ENCODE results near the gene RPS29. TPM values are rescaled to one million over a fixed set of nuclear protein-coding genes. Genes with fewer than 3 reads are reported as not detected.
"Not testable (repeated sequence)": the region's sequence is repeated elsewhere in the genome, so short reads cannot be mapped to it uniquely, and the experiment has no call there.

RPS29 gene
- total RNA-seq, 2 experiments from 2014 or later: 3,356 to 3,996 TPM

GRCh38 chr14:49593016-49593415 lies 6.8 kb upstream of the RPS29 start:
- Mint-ChIP-seq H3K36me3 (ENCODE audit: low read depth) (peaks cover 4% of the 10 kb centered on the region), H3K27me3 (no peaks in the 10 kb centered on the region), H3K4me3 (no peak overlapping the region), H3K9me3 (no peaks in the 10 kb centered on the region), H3K27ac (no peak overlapping the region), H3K4me1 (ENCODE audit: low read depth) (peaks cover 14% of the 10 kb centered on the region)
- ATAC-seq (ENCODE audit: poor library complexity): no peak
- H3K27me3 ChIP-seq (ENCODE audit: control insufficient read depth in 1 of 2, insufficient read depth in 2 of 2, low read length in 2 of 2): no peaks in the 10 kb centered on the region
- no peaks in the 10 kb centered on the region for H3K9me3 ChIP-seq (ENCODE audit: control insufficient read depth in 1 of 2, insufficient read depth in 1 of 2, low read length in 2 of 2)
- no peak overlapping the region for H3K4me3 ChIP-seq (ENCODE audit: low read length)
- TF ChIP-seq CTCF (IDR thresholded peaks at IDR 0.05): no peak
- peaks cover 9% of the 10 kb centered on the region for H3K4me1 ChIP-seq (ENCODE audit: insufficient read depth, low read length)
- intact Hi-C loops (cut with DNase I, micrococcal nuclease): no loop called here
- no peaks in the 10 kb centered on the region for H3K36me3 ChIP-seq (ENCODE audit: insufficient read depth, low read length)
- POLR2A ChIA-PET: no interaction called here
- H3K27ac ChIP-seq (ENCODE audit: low read depth in 1 of 2, low read length in 2 of 2): no peak overlapping the region
- CTCF ChIA-PET: interaction anchor here (1.5 kb wide), 1 partner anchor 41 kb away, joined by 5 read pairs; no protein-coding TSS in a partner anchor
- DNase-seq: no peak

GRCh38 chr14:49589387-49589786 lies 3.2 kb upstream of the RPS29 start:
- no peak for TF ChIP-seq CTCF (IDR thresholded peaks at IDR 0.05)
- ChIA-PET POLR2A (no interaction called here), CTCF (no interaction called here)
- H3K4me3 Mint-ChIP-seq: no peak overlapping the region
- Histone ChIP-seq H3K4me1 (ENCODE audit: insufficient read depth, low read length) (peaks cover 10% of the 10 kb centered on the region), H3K27ac (ENCODE audit: low read depth in 1 of 2, low read length in 2 of 2) (no peak overlapping the region), H3K36me3 (ENCODE audit: insufficient read depth, low read length) (peaks cover 1% of the 10 kb centered on the region), H3K9me3 (ENCODE audit: control insufficient read depth in 1 of 2, insufficient read depth in 1 of 2, low read length in 2 of 2) (no peaks in the 10 kb centered on the region), H3K27me3 (ENCODE audit: control insufficient read depth in 1 of 2, insufficient read depth in 2 of 2, low read length in 2 of 2) (no peaks in the 10 kb centered on the region), H3K4me3 (ENCODE audit: low read length) (no peak overlapping the region)
- peaks cover 10% of the 10 kb centered on the region for H3K27me3 Mint-ChIP-seq
- DNase-seq (no peak), ATAC-seq (ENCODE audit: poor library complexity) (no peak)
- peak overlapping the region; percentile 33 for H3K27ac Mint-ChIP-seq
- no peaks in the 10 kb centered on the region for H3K9me3 Mint-ChIP-seq
- intact Hi-C loops (cut with DNase I, micrococcal nuclease): loop anchor here in 1 of 2 experiments (5.0 to 10.0 kb wide), 3 partner anchors 103 to 725 kb away; partner anchors contain the start of genes DMAC2L, KLHDC1 and L2HGDH
- peaks cover 19% of the 10 kb centered on the region for H3K4me1 Mint-ChIP-seq (ENCODE audit: low read depth)
- H3K36me3 Mint-ChIP-seq (ENCODE audit: low read depth): peaks cover 28% of the 10 kb centered on the region

GRCh38 chr14:49586673-49587460 lies 687 bp upstream of the RPS29 start:
- H3K4me3 ChIP-seq (ENCODE audit: low read length): peak overlapping the region; percentile 89
- H3K27me3 ChIP-seq (ENCODE audit: control insufficient read depth in 1 of 2, insufficient read depth in 2 of 2, low read length in 2 of 2): no peaks in the 10 kb centered on the region
- H3K4me1 ChIP-seq (ENCODE audit: insufficient read depth, low read length): peaks cover 26% of the 10 kb centered on the region
- intact Hi-C loops (cut with DNase I, micrococcal nuclease): loop anchor here (1.0 to 10.0 kb wide), 7 partner anchors 11 to 728 kb away; partner anchors contain the start of genes DMAC2L (in 1 of the 2), DNAAF2 (in 1 of the 2), KLHDC1 (in 1 of the 2) and L2HGDH (in 1 of the 2)
- H3K27ac ChIP-seq (ENCODE audit: low read depth in 1 of 2, low read length in 2 of 2): peak overlapping the region; percentile 93 to 95
- peaks cover 25% of the 10 kb centered on the region for H3K36me3 ChIP-seq (ENCODE audit: insufficient read depth, low read length)
- Mint-ChIP-seq H3K4me3 (peak overlapping the region; percentile 90), H3K4me1 (ENCODE audit: low read depth) (peaks cover 44% of the 10 kb centered on the region), H3K36me3 (ENCODE audit: low read depth) (peaks cover 53% of the 10 kb centered on the region), H3K9me3 (no peaks in the 10 kb centered on the region), H3K27me3 (peaks cover 10% of the 10 kb centered on the region), H3K27ac (peak overlapping the region; percentile 99)
- CTCF ChIA-PET: interaction anchor here (0.7 to 5.0 kb wide), 18 partner anchors 9 to 266 kb away, joined by 3 to 48 read pairs (median 4); partner anchors contain the start of genes DNAAF2, KLHDC1, KLHDC2 and LRR1
- ATAC-seq (ENCODE audit: poor library complexity) (peak; percentile 41), DNase-seq (peak in 12 of 14 experiments; percentile 19 to 85 (median 32))
- no peaks in the 10 kb centered on the region for H3K9me3 ChIP-seq (ENCODE audit: control insufficient read depth in 1 of 2, insufficient read depth in 1 of 2, low read length in 2 of 2)
- POLR2A ChIA-PET: interaction anchor here (0.6 to 6.3 kb wide), 31 partner anchors 8 to 777 kb away, joined by 3 to 180 read pairs (median 6); partner anchors contain the start of genes DMAC2L, DNAAF2, KLHDC1 and KLHDC2
- peak; percentile 97 for TF ChIP-seq CTCF (IDR thresholded peaks at IDR 0.05)

GRCh38 chr14:49584981-49585640 lies 1.1 kb downstream of the RPS29 start:
- H3K27ac ChIP-seq (ENCODE audit: low read depth in 1 of 2, low read length in 2 of 2): peak overlapping the region; percentile 93 to 95
- not testable (repeated sequence) for ATAC-seq (ENCODE audit: poor library complexity); H3K9me3 Mint-ChIP-seq; H3K9me3 ChIP-seq (ENCODE audit: control insufficient read depth in 1 of 2, insufficient read depth in 1 of 2, low read length in 2 of 2); H3K27me3 ChIP-seq (ENCODE audit: control insufficient read depth in 1 of 2, insufficient read depth in 2 of 2, low read length in 2 of 2)
- peak overlapping the region; percentile 89 for H3K4me3 ChIP-seq (ENCODE audit: low read length)
- Mint-ChIP-seq H3K4me3 (peak overlapping the region; percentile 90), H3K27ac (peak overlapping the region; percentile 99), H3K27me3 (peaks cover 10% of the 10 kb centered on the region), H3K4me1 (ENCODE audit: low read depth) (peaks cover 57% of the 10 kb centered on the region), H3K36me3 (ENCODE audit: low read depth) (peaks cover 65% of the 10 kb centered on the region)
- DNase-seq: peak in 3 of 14 experiments; percentile 22 to 43 (median 33)
- intact Hi-C loops (cut with DNase I, micrococcal nuclease): loop anchor here in 1 of 2 experiments (2.0 to 10.0 kb wide), 4 partner anchors 34 to 730 kb away; partner anchors contain the start of genes DMAC2L, KLHDC1 and L2HGDH
- H3K36me3 ChIP-seq (ENCODE audit: insufficient read depth, low read length): peaks cover 34% of the 10 kb centered on the region
- peaks cover 38% of the 10 kb centered on the region for H3K4me1 ChIP-seq (ENCODE audit: insufficient read depth, low read length)
- CTCF ChIA-PET: interaction anchor here (0.6 to 5.0 kb wide), 4 partner anchors 35 to 196 kb away, joined by 4 to 48 read pairs (median 6); partner anchors contain the start of genes DNAAF2, MGAT2 and RPL36AL
- POLR2A ChIA-PET: interaction anchor here (0.6 to 6.3 kb wide), 16 partner anchors 13 to 658 kb away, joined by 3 to 180 read pairs (median 16); partner anchors contain the start of genes DNAAF2, KLHDC1, KLHDC2 and LRR1

Data from CD4-positive, alpha-beta T cell (primary cell).